H9 (cell line): ENCODE results near the gene POLA1. TPM values are rescaled to one million over a fixed set of nuclear protein-coding genes. Genes with fewer than 3 reads are reported as not detected.

ENCODE experiments used
- DNase-seq: peaks from one replicate; pipeline ENCODE4 v3.0.0-alpha.2; 2017
- H2AFZ ChIP-seq: one replicate; pipeline ENCODE4 v1.6.1; 2013; ENCODE audit warnings: mild to moderate bottlenecking, low read length, control low read depth, moderate library complexity
- H2AK5ac ChIP-seq: 2 replicates; pipeline ENCODE4 v1.6.1; 2013; ENCODE audit warnings: low read length, control low read depth, mixed read lengths; ENCODE audit not compliant: insufficient read length
- H2BK120ac ChIP-seq: one replicate; pipeline ENCODE4 v1.6.1; 2013; ENCODE audit warnings: low read depth, mild to moderate bottlenecking, low read length, control low read depth, inconsistent platforms; ENCODE audit not compliant: poor library complexity, severe bottlenecking
- H2BK12ac ChIP-seq: 2 replicates; pipeline ENCODE4 v1.6.1; 2013; ENCODE audit warnings: low read length, control low read depth, mixed read lengths, low read depth; ENCODE audit not compliant: insufficient read length
- H2BK15ac ChIP-seq: 2 replicates; pipeline ENCODE4 v1.6.1; 2013; ENCODE audit warnings: low read depth, low read length, control low read depth
- H2BK20ac ChIP-seq: one replicate; pipeline ENCODE4 v1.6.1; 2013; ENCODE audit warnings: low read depth, mild to moderate bottlenecking, low read length, control low read depth, inconsistent platforms; ENCODE audit not compliant: poor library complexity, severe bottlenecking
- H2BK5ac ChIP-seq: 2 replicates; pipeline ENCODE4 v1.6.1; 2013; ENCODE audit warnings: low read length, control low read depth, mixed read lengths; ENCODE audit not compliant: insufficient read length
- H3K14ac ChIP-seq: 2 replicates; pipeline ENCODE4 v1.6.1; 2013; ENCODE audit warnings: low read length, control low read depth; ENCODE audit not compliant: insufficient read depth
- H3K18ac ChIP-seq: 2 replicates; pipeline ENCODE4 v1.6.1; 2013; ENCODE audit warnings: low read depth, mild to moderate bottlenecking, mixed read lengths, low read length, control low read depth; ENCODE audit not compliant: insufficient read length
- H3K23ac ChIP-seq: 2 replicates; pipeline ENCODE4 v1.6.1; 2013; ENCODE audit warnings: low read length, control low read depth, mixed read lengths, low read depth; ENCODE audit not compliant: insufficient read length
- H3K23me2 ChIP-seq: 2 replicates; pipeline ENCODE4 v1.6.1; 2013; ENCODE audit warnings: low read depth, mild to moderate bottlenecking, mixed read lengths, low read length, control low read depth; ENCODE audit not compliant: insufficient read length, poor library complexity, severe bottlenecking
- H3K27ac ChIP-seq: 2 replicates; pipeline ENCODE4 v1.5.1; 2013; ENCODE audit warnings: low read length, control low read depth, mixed read lengths, low read depth; ENCODE audit not compliant: insufficient read length
- H3K27me3 ChIP-seq: 2 replicates; pipeline ENCODE4 v1.6.1; 2013; ENCODE audit warnings: low read length, control low read depth, inconsistent platforms; ENCODE audit not compliant: insufficient read depth
- H3K4ac ChIP-seq: 2 replicates; pipeline ENCODE4 v1.6.1; 2013; ENCODE audit warnings: low read depth, mild to moderate bottlenecking, control low read depth, inconsistent platforms, low read length, moderate library complexity
- H3K4me1 ChIP-seq: 2 replicates; pipeline ENCODE4 v1.6.1; 2013; ENCODE audit warnings: low read length, control low read depth, inconsistent platforms; ENCODE audit not compliant: insufficient read depth
- H3K4me2 ChIP-seq: 2 replicates; pipeline ENCODE4 v1.6.1; 2013; ENCODE audit warnings: low read length, control low read depth, mixed read lengths; ENCODE audit not compliant: insufficient read length, insufficient read depth
- H3K56ac ChIP-seq: 2 replicates; pipeline ENCODE4 v1.6.1; 2013; ENCODE audit warnings: low read depth, mild to moderate bottlenecking, mixed read lengths, low read length, control low read depth; ENCODE audit not compliant: insufficient read length
- H3K79me1 ChIP-seq: 2 replicates; pipeline ENCODE4 v1.6.1; 2013; ENCODE audit warnings: low read depth, mild to moderate bottlenecking, moderate library complexity, low read length, control low read depth, inconsistent platforms; ENCODE audit not compliant: insufficient read depth, poor library complexity, severe bottlenecking
- H3K79me2 ChIP-seq: 2 replicates; pipeline ENCODE4 v1.6.1; 2013; ENCODE audit warnings: low read length, control low read depth, inconsistent platforms; ENCODE audit not compliant: insufficient read depth
- H3K9ac ChIP-seq: 2 replicates; pipeline ENCODE4 v1.6.1; 2013; ENCODE audit warnings: low read length, control low read depth, mixed read lengths; ENCODE audit not compliant: insufficient read length; ENCODE audit errors: extremely low read depth
- H3K9me3 ChIP-seq: one replicate; pipeline ENCODE4 v1.6.1; 2013; ENCODE audit warnings: low read depth, low read length, inconsistent platforms; ENCODE audit not compliant: control insufficient read depth
- H3T11ph ChIP-seq: one replicate; pipeline ENCODE4 v1.6.1; 2013; ENCODE audit warnings: mild to moderate bottlenecking, low read length, control low read depth, inconsistent platforms
- H4K20me1 ChIP-seq: one replicate; pipeline ENCODE4 v1.6.1; 2013; ENCODE audit not compliant: control insufficient read depth, insufficient read length, insufficient read depth
- H4K5ac ChIP-seq: 2 replicates; pipeline ENCODE4 v1.6.1; 2013; ENCODE audit warnings: low read depth, mild to moderate bottlenecking, mixed read lengths, low read length, control low read depth; ENCODE audit not compliant: insufficient read length
- H4K8ac ChIP-seq: replicated peaks from 2 replicates; pipeline ENCODE4 v1.6.1; 2013; ENCODE audit warnings: low read length, control low read depth, mixed read lengths, low read depth; ENCODE audit not compliant: insufficient read length
- H4K91ac ChIP-seq: 2 replicates; pipeline ENCODE4 v1.6.1; 2013; ENCODE audit warnings: low read depth, mild to moderate bottlenecking, moderate library complexity, mixed read lengths, low read length, control low read depth; ENCODE audit not compliant: insufficient read length
- H3K27ac Mint-ChIP-seq, 3 experiments: 2 replicates in 2 of 3; 3 replicates in 1 of 3; pipeline ENCODE4 v1.8.0; 2020 to 2021; ENCODE audit warnings: mixed read lengths in 3 of 3, mild to moderate bottlenecking in 1 of 3, moderate library complexity in 1 of 3
- H3K27me3 Mint-ChIP-seq: 2 replicates; pipeline ENCODE4 v1.8.0; 2021; ENCODE audit warnings: low read depth, mild to moderate bottlenecking, moderate library complexity, mixed read lengths
- H3K36me3 Mint-ChIP-seq, 3 experiments: 2 replicates in 2 of 3; 3 replicates in 1 of 3; pipeline ENCODE4 v1.8.0; 2020 to 2021; ENCODE audit warnings: low read depth in 3 of 3, mixed read lengths in 3 of 3; ENCODE audit not compliant: insufficient read depth in 1 of 3
- H3K4me1 Mint-ChIP-seq, 2 experiments: 2 replicates each; pipeline ENCODE4 v1.8.0; 2020; ENCODE audit warnings: mixed read lengths in 2 of 2
- H3K4me3 Mint-ChIP-seq, 2 experiments: 2 replicates in 1 of 2; 3 replicates in 1 of 2; pipeline ENCODE4 v1.8.0; 2020 to 2021; ENCODE audit warnings: mild to moderate bottlenecking in 2 of 2, mixed read lengths in 2 of 2, moderate library complexity in 1 of 2
- H3K9me3 Mint-ChIP-seq, 2 experiments: 2 replicates in 1 of 2; 3 replicates in 1 of 2; pipeline ENCODE4 v1.8.0; 2020; ENCODE audit warnings: mild to moderate bottlenecking in 2 of 2, mixed read lengths in 2 of 2, moderate library complexity in 1 of 2
- CTCF ChIP-seq: fragments of 200-600 bp; sonication (generic); conservative IDR thresholded peaks from 3 replicates; pipeline ENCODE4 v1.8.0; 2021; ENCODE audit warnings: antibody characterized with exemption, mild to moderate bottlenecking
- WGBS: extraction: QIAGEN DNeasy Blood & Tissue Kit; methylation state at CpG from one replicate; pipeline ENCODE4 v1.1.7; 2013; ENCODE audit warnings: missing lambda C conversion rate, low lambda C conversion rate, mixed read lengths; ENCODE audit not compliant: insufficient read length; ENCODE audit errors: extremely low coverage; 5-methylcytosine and 5-hydroxymethylcytosine counted together
- total RNA-seq: library from RNA; stranded (reverse); gene quantifications from 2 replicates; pipeline ENCODE4 v1.2.1, GENCODE V29; 2021

Gene POLA1
- total RNA-seq, 1 experiment from 2014 or later: 60.2 TPM

- no peaks in the 10 kb centered on the region for H3K23me2 ChIP-seq
- Mint-ChIP-seq H3K4me3 (no peak overlapping the region), H3K4me1 (peaks cover 28 to 31% of the 10 kb centered on the region in 2 experiments), H3K27me3 (no peaks in the 10 kb centered on the region), H3K36me3 (peaks cover 7 to 11% (median 11%) of the 10 kb centered on the region in 3 experiments; a peak in 6 of 7 replicates), H3K9me3 (no peaks in the 10 kb centered on the region), H3K27ac (no peak overlapping the region)
- H3K4ac ChIP-seq: no peak overlapping the region
- H3K9ac ChIP-seq: no peak overlapping the region
- H3K4me1 ChIP-seq: peaks cover 3% of the 10 kb centered on the region; the same call in 1 of the 2 replicates
- no peak overlapping the region for H2BK120ac ChIP-seq
- H3K79me1 ChIP-seq: no peaks in the 10 kb centered on the region
- DNase-seq: no peak
- no peak overlapping the region for H3K56ac ChIP-seq
- H4K20me1 ChIP-seq: no peaks in the 10 kb centered on the region
- no peaks in the 10 kb centered on the region for H3K79me2 ChIP-seq
- no peak overlapping the region for H4K91ac ChIP-seq
- no peak overlapping the region for H2BK15ac ChIP-seq
- TF ChIP-seq CTCF: no peak
- H2BK12ac ChIP-seq: no peak overlapping the region
- H3K23ac ChIP-seq: no peak overlapping the region
- no peak overlapping the region for H2BK20ac ChIP-seq
- no peaks in the 10 kb centered on the region for H3K9me3 ChIP-seq
- no peak overlapping the region for H2BK5ac ChIP-seq
- WGBS: no CpG with 5 or more reads among the region's 3 CpGs
- H4K5ac ChIP-seq: no peak overlapping the region
- no peak overlapping the region for H3K18ac ChIP-seq
- no peaks in the 10 kb centered on the region for H3K27me3 ChIP-seq
- H4K8ac ChIP-seq: no peak overlapping the region
- no peak overlapping the region for H2AFZ ChIP-seq
- H3K14ac ChIP-seq: no peak overlapping the region
- H3K27ac ChIP-seq: no peak overlapping the region
- no peak overlapping the region for H2AK5ac ChIP-seq
- H3K4me2 ChIP-seq: no peak overlapping the region
- H3T11ph ChIP-seq: no peak overlapping the region
These were observed 227.1 kb downstream of the POLA1 start for GRCh38 chrX:24920769-24921168.
